Neural progenitor cell (in vitro differentiated cells): ENCODE data around the gene BNIP3.

Experiments
- CTCF ChIP-seq: fragments of 200-600 bp; sonication (generic); IDR thresholded peaks from 2 replicates; pipeline ENCODE4 v1.5.1; 2017; ENCODE audit warnings: antibody characterized with exemption, mild to moderate bottlenecking
- EZH2phosphoT487 ChIP-seq: fragments of 200-600 bp; sonication (generic); IDR thresholded peaks from 2 replicates; pipeline ENCODE4 v1.6.1; 2017; ENCODE audit warnings: antibody characterized with exemption

DNA sequence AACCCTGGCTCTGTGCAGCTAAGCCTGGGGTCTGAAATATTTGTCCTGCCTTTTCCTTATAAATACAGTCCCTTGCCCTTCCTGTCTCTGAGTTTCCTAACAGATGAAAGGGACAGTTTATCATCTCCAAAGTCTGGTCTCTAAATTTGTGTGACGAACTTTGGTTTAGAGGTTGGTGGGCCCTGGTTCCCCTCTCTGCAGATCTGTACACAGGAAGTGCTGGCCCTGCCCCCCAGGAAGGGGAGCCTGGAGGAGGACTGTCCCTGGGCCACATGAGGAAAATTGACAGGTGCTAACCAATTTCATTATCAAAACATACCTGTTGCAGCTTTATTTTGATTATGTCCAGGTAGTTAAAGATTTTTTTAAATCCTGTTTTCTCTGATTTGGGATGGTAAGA is 46.5 kb downstream of the BNIP3 start:
- TF ChIP-seq CTCF: no peak
- no peak for TF ChIP-seq EZH2phosphoT487
